Endothelial cell of umbilical vein (primary cell): Measurements from ENCODE around the gene FAM222A. TPM values are rescaled to one million over a fixed set of nuclear protein-coding genes. Genes with fewer than 3 reads are reported as not detected.

Source experiments
- BruUV-seq: library from RNA; stranded (reverse); fragments of 400-500 nt; replicated peaks from 2 replicates; lab custom pipeline; 2021; lab: Mats Ljungman, UMichigan
- CTCF ChIA-PET: fragments of 300-600, 350-600 bp; sonication (Branson Sonifier 250); formaldehyde crosslinking; loops from one replicate; lab custom pipeline; 2021; ENCODE audit warnings: antibody characterized with exemption, inconsistent platforms; lab: Charles Lee
- POLR2A ChIA-PET: fragments of 300-600, 350-600 bp; sonication (Branson Sonifier 250); formaldehyde crosslinking; loops from one replicate; lab custom pipeline; 2021; ENCODE audit warnings: antibody characterized with exemption, inconsistent platforms; lab: Charles Lee
- DNase-seq: peaks from one replicate; pipeline ENCODE4 v3.0.0-alpha.2; 2011; ENCODE audit warnings: low read depth, low spot score
- FAIRE-seq: peaks from 2 replicates; lab custom pipeline; 2011; peaks lifted over from hg19 to GRCh38; lab: Jason Lieb, UNC
- H2AFZ ChIP-seq: 2 replicates; pipeline ENCODE4 v1.6.0; 2012; ENCODE audit warnings: low read depth, low read length, control low read depth, inconsistent platforms
- H3K27ac ChIP-seq: 2 replicates; pipeline ENCODE4 v1.5.1; 2011; ENCODE audit warnings: low read depth, mild to moderate bottlenecking, control low read depth, low read length, moderate library complexity; ENCODE audit not compliant: insufficient read depth
- H3K27me3 ChIP-seq, 2 experiments: 2 replicates each; pipeline versions ENCODE4 v1.6.0 to v1.6.1; 2011; ENCODE audit warnings: low read length in 2 of 2, mixed read lengths in 1 of 2; ENCODE audit not compliant: control insufficient read depth in 2 of 2, insufficient read depth in 2 of 2
- H3K36me3 ChIP-seq, 2 experiments: 2 replicates in 1 of 2; 3 replicates in 1 of 2; pipeline ENCODE4 v1.5.1; 2011; ENCODE audit warnings: low read length in 2 of 2, mild to moderate bottlenecking in 1 of 2, moderate library complexity in 1 of 2; ENCODE audit not compliant: control insufficient read depth in 2 of 2, insufficient read depth in 2 of 2; ENCODE audit errors: extremely low read depth in 1 of 2
- H3K4me1 ChIP-seq: 3 replicates; pipeline ENCODE4 v1.5.1; 2011; ENCODE audit warnings: mild to moderate bottlenecking, low read length; ENCODE audit not compliant: control insufficient read depth, insufficient read depth; ENCODE audit errors: extremely low read depth
- H3K4me2 ChIP-seq: 2 replicates; pipeline ENCODE4 v1.6.1; 2011; ENCODE audit warnings: low read length, control low read depth, mixed read lengths; ENCODE audit not compliant: insufficient read depth
- H3K4me3 ChIP-seq, 3 experiments: fragments of 200-600 bp in 1 of 3; sonication (generic), shearing (Covaris generic) in 1 of 3; replicated peaks in 1 of 3; 2 replicates each; pipeline ENCODE4 v1.5.1; 2011 to 2016; ENCODE audit warnings: control low read depth in 3 of 3, low read length in 3 of 3, mild to moderate bottlenecking in 2 of 3, inconsistent platforms in 1 of 3, low read depth in 1 of 3, moderate library complexity in 1 of 3; ENCODE audit not compliant: insufficient read depth in 1 of 3
- H3K79me2 ChIP-seq: 2 replicates; pipeline ENCODE4 v1.6.0; 2012; ENCODE audit warnings: low read length, inconsistent platforms; ENCODE audit not compliant: control insufficient read depth, insufficient read depth
- H3K9ac ChIP-seq: replicated peaks from 2 replicates; pipeline ENCODE3; 2011; ENCODE audit warnings: low read length, control low read depth; ENCODE audit not compliant: insufficient read depth; ENCODE audit errors: extremely low read depth
- H3K9me1 ChIP-seq: replicated peaks from 3 replicates; pipeline ENCODE4 v1.6.0; 2011; ENCODE audit warnings: mild to moderate bottlenecking, low read length; ENCODE audit not compliant: control insufficient read depth, insufficient read depth; ENCODE audit errors: extremely low read depth
- H3K9me3 ChIP-seq: replicated peaks from 2 replicates; pipeline ENCODE4 v1.5.1; 2012; ENCODE audit warnings: low read length, inconsistent platforms; ENCODE audit not compliant: control insufficient read depth, insufficient read depth
- H4K20me1 ChIP-seq: replicated peaks from 2 replicates; pipeline ENCODE3; 2011; ENCODE audit warnings: mild to moderate bottlenecking, low read length; ENCODE audit not compliant: control insufficient read depth, insufficient read depth; ENCODE audit errors: extremely low read depth
- CTCF ChIP-seq, 2 donors: IDR thresholded peaks; 1 replicate in 1 of 2; 2 replicates in 1 of 2; pipeline ENCODE4 v1.5.1; 2011; ENCODE audit warnings: low read length in 2 of 2, mild to moderate bottlenecking in 2 of 2, moderate library complexity in 2 of 2, control low read depth in 1 of 2, inconsistent platforms in 1 of 2, low read depth in 1 of 2; ENCODE audit not compliant: insufficient read depth in 1 of 2; ENCODE audit errors: extremely low read depth in 1 of 2
- EZH2 ChIP-seq: IDR thresholded peaks from 2 replicates; pipeline ENCODE4 v1.6.1; 2012; ENCODE audit warnings: borderline replicate concordance, low read depth, mild to moderate bottlenecking, moderate library complexity, low read length, inconsistent platforms; ENCODE audit not compliant: severe bottlenecking
- FOS ChIP-seq: IDR thresholded peaks from 2 replicates; pipeline ENCODE4 v1.6.1; 2011; ENCODE audit warnings: mild to moderate bottlenecking, low read length, moderate library complexity, borderline replicate concordance; ENCODE audit not compliant: insufficient read depth
- GATA2 ChIP-seq: IDR thresholded peaks from 2 replicates; pipeline ENCODE4 v1.7.0; 2011; ENCODE audit warnings: low read depth, mild to moderate bottlenecking, moderate library complexity, mixed read lengths, low read length; ENCODE audit not compliant: insufficient read length, insufficient read depth
- JUN ChIP-seq: IDR thresholded peaks from 2 replicates; pipeline ENCODE4 v1.6.1; 2011; ENCODE audit warnings: borderline replicate concordance, low read depth; ENCODE audit not compliant: insufficient read length, insufficient read depth
- MAX ChIP-seq: IDR thresholded peaks from 2 replicates; pipeline ENCODE4 v1.6.1; 2011; ENCODE audit not compliant: insufficient read depth, insufficient read length
- MYC ChIP-seq: IDR thresholded peaks from one replicate; pipeline ENCODE4 v1.6.1; 2011; ENCODE audit warnings: mild to moderate bottlenecking, low read depth, low read length
- POLR2A ChIP-seq: IDR thresholded peaks from 2 replicates; pipeline ENCODE4 v1.6.1; 2012; ENCODE audit warnings: low read depth, mild to moderate bottlenecking, control low read depth, low read length
- POLR2AphosphoS5 ChIP-seq: IDR thresholded peaks from 2 replicates; pipeline ENCODE4 v1.6.1; 2012; ENCODE audit warnings: low read depth, mild to moderate bottlenecking, control low read depth, low read length, moderate library complexity; ENCODE audit not compliant: insufficient read depth
- dilution Hi-C: fragments of 300-500 bp; cut with MboI; formaldehyde crosslinking; loops from one replicate; pipeline ENCODE4 v1.15.0; 2019; ENCODE audit warnings: low sequenced_read_pairs; ENCODE audit not compliant: extremely low pct_ligation_motif_present
- intact Hi-C: fragments of 100-400 bp; cut with micrococcal nuclease; formaldehyde crosslinking; loops from one replicate; pipeline ENCODE4 v1.10.0; 2022
- polyA plus RNA-seq, 4 experiments: library from polyadenylated mRNA; depleted of rRNA in 3 of 4; stranded (reverse) in 3 of 4; unstranded in 1 of 4; fragments of >200 nt; gene quantifications; 2 replicates each; pipeline versions ENCODE4 v1.2.1 to v1.2.3, GENCODE V29; 2011 to 2012; ENCODE audit warnings: missing spikeins in 1 of 4
- total RNA-seq: library from RNA; stranded (reverse); gene quantifications from 2 replicates; pipeline ENCODE4 v1.2.3, GENCODE V29; 2021

The FAM222A gene
- total and polyA plus RNA-seq, 2 donors (not counting 3 experiments of a cell fraction or from before 2014, with no cell fraction given), result 0.62 to 1.7 TPM

DNA sequence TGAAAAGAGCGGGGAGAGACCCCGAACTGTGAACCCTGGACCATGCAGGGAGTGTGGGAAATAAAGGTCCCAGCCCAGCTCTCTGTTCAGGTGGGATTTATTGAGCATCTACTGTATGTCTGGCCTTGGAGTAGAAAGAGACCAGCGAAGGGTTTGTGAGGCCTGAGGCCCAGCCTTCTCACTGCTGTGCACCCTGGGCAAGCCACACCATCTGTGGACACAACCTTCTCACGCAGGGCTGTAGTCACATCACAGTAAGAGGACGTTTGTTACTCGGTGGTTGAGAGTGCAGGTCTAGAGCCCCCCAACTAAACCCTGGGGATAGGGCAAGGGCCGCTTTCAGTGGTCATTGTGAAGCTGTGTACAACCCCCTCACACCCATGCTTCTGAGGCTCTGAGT, 18.2 kb downstream of the FAM222A start:
- Histone ChIP-seq H3K36me3 (no peaks in the 10 kb centered on the region), H2AFZ (no peak overlapping the region), H3K9me1 (no peaks in the 10 kb centered on the region), H3K4me3 (no peak overlapping the region), H3K4me1 (no peaks in the 10 kb centered on the region), H3K27me3 (no peaks in the 10 kb centered on the region), H3K9ac (no peak overlapping the region), H4K20me1 (no peaks in the 10 kb centered on the region), H3K4me2 (no peak overlapping the region), H3K79me2 (no peaks in the 10 kb centered on the region), H3K27ac (no peak overlapping the region), H3K9me3 (no peaks in the 10 kb centered on the region)
- FAIRE-seq (no peak), DNase-seq (no peak)
- ChIA-PET POLR2A (no interaction called here), CTCF (no interaction called here)
- BruUV-seq, result no TSS peak
- dilution Hi-C loops, result no loop called here
- intact Hi-C loops, result no loop called here
- TF ChIP-seq GATA2 (no peak), EZH2 (no peak), JUN (no peak), MYC (no peak), CTCF (IDR thresholded peaks at IDR 0.05; ENCODE audit: extremely low read depth in 1 of 2, insufficient read depth in 1 of 2, low read depth in 1 of 2, low read length in 2 of 2) (no peak), FOS (no peak), MAX (no peak), POLR2A (no peak), POLR2AphosphoS5 (no peak)
